ENCODE measurements around the gene ST8SIA2.

GRCh38 chr15:92400980-92401787 is 7.5 kb downstream of the ST8SIA2 start:
- no peak for TF ChIP-seq CTCF (conservative IDR thresholded peaks at IDR 0.05 in 1 of 2, IDR thresholded peaks at IDR 0.05 in 1 of 2; ENCODE audit: low read depth in 1 of 2, low read length in 2 of 2)
- no peak for TF ChIP-seq EZH2 (IDR thresholded peaks at IDR 0.05; ENCODE audit: low read length, missing control alignments)

Measured in fibroblast of lung (primary cell).